ENCODE results near the gene EIF5A2.
"Not testable (repeated sequence)": the region's sequence is repeated elsewhere in the genome, so short reads cannot be mapped to it uniquely, and the experiment has no call there.

Gene EIF5A2

GRCh38 chr3:170896333-170896732 lies 12.1 kb downstream of the EIF5A2 start:
- not testable (repeated sequence) for DNase-seq

- no peak for DNase-seq
Observed at GRCh38 chr3:170893895-170894294, 14.5 kb downstream of the EIF5A2 start.

DNA sequence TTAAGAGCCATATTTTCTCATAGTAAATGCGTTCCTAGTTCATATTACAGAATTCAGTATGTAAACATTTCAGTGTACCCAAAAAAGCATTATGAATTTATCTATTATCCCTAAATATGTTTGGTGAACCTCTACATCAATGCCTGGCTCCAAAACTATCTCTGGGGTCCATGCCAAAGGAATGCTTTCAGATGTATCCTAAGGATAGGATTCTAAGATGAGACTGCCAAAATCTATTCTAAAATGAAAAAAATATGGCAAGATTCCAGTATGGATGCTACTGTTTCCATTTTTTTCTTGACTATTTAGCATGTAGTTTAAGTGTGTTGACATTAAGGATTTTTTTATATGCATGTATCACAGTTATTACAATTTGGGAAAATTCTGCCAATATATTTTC lies 18.8 kb downstream of the EIF5A2 start:
- DNase-seq: no peak

DNA sequence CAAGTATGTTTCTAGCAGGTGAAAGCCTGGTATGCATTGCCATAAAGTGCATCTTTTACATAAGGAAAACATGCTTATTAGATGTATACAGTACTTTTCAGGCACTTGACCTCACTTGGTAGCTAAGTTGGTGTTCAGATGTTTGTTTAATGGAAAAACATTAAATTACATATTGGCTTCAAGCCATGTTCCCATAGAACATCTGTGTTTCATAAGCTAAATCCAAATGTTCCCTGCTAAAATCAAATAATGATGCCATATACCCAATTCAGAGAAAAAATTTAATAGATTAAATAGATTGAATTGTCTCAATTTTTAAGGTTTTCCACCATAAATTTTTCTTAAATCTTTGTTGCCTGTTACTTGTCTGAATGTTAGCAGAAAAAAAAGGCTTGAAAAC lies 19.3 kb downstream of the EIF5A2 start:
- DNase-seq: no peak

DNA sequence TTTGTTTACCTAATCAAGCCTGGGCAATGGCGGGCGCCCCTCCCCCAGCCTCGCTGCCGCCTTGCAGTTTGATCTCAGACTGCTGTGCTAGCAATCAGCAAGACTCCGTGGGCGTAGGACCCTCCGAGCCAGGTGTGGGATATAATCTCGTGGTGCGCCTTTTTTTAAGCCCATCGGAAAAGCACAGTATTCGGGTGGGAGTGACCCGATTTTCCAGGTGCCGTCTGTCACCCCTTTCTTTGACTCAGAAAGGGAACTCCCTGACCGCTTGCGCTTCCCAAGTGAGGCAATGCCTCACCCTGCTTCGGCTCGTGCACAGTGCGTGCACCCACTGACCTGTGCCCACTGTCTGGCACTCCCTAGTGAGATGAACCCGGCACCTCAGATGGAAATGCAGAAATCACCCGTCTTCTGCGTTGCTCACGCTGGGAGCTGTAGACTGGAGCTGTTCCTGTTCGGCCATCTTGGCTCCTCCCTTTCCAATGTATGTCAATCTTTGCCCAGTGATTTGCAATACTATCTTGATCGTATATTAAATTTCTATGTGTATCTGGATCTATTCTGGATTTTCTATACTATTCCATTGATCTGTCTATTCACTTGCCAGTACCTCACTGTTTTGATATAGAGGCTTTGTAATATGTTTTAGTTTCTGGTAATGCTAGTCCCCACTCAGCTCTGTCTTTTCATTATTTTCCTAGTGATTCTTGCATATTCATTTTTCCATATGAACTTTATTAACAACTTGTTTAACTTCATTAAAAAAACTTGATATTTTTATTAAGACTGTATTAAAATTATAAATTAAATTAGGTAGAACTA lies 24.1 kb downstream of the EIF5A2 start:
- not testable (repeated sequence) for DNase-seq

- DNase-seq: not testable (repeated sequence)
Observed at GRCh38 chr3:170878688-170879087, 29.7 kb downstream of the EIF5A2 start.

DNA sequence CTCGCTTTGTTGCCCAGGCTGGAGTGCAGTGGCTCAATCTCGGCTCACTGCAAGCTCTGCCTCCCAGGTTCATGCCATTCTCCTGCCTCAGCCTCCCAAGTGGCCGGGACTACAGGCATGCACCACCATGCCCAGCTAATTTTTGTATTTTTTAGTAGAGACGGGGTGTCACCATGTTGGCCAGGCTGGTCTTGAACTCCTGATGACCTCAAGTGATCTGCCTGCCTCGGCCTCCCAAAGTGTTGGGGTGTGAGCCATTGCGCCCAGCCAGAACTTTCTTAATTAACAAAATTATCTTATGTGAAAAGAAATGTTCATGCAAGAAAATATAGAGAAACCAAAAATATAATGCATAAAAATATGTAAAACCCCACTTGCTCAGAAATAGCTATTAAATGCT lies 31.1 kb downstream of the EIF5A2 start:
- DNase-seq: not testable (repeated sequence)

GRCh38 chr3:170876537-170876936 lies 31.9 kb downstream of the EIF5A2 start:
- DNase-seq: no peak

DNA sequence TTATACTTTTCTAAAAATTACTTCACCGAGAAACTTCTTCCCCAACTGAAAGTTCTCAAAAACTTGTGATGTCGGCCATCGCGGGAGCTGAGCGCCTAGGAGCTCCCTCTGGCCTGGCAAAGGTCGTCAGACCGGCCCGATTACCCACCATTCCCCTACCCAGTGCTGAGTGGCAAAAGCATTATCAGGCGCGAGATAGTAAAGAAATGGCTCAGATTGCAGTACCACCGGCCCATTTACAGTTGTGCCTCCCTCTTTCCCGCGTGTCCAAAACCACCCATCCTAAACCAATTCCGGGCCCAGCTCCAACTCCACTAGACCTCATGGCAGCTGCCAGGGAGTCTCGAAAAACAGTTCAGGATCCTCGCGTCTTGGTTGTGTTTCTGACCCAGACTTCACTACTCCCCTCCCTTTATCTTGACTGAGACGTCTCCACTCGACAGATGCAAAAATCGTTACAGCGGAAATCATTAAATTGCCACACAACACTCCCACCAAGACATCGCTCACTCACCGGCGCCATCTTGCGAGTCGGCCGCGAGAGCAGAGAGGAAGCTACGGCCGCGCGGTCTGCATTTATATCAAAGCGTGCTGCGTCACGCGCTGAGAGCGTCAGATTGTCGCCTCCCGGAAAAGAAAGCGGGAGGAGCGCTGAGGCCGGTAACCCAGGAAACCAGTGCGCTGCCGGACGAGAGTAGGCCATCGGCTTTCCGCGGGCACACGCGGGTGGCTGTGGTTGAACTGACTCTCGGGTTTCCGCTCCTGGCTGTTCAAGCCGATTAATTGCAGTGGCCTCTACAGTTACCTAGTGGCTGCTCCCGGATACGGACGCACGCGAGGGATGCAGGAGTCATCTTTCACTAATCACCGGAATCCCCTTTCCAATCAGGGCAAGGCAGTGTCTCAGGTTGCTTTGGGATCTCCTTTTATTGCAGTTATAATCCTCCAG lies 38.5 kb downstream of the EIF5A2 start, which contains the start of gene RPL22L1:
TSS of gene RPL22L1 (minus strand) at position 551 of the 949 bp plus-strand sequence. CDS start at position 523, 28 bp downstream.
- no peak for DNase-seq

GRCh38 chr3:170869239-170869590 lies 39.2 kb downstream of the EIF5A2 start:
- no peak for DNase-seq

DNA sequence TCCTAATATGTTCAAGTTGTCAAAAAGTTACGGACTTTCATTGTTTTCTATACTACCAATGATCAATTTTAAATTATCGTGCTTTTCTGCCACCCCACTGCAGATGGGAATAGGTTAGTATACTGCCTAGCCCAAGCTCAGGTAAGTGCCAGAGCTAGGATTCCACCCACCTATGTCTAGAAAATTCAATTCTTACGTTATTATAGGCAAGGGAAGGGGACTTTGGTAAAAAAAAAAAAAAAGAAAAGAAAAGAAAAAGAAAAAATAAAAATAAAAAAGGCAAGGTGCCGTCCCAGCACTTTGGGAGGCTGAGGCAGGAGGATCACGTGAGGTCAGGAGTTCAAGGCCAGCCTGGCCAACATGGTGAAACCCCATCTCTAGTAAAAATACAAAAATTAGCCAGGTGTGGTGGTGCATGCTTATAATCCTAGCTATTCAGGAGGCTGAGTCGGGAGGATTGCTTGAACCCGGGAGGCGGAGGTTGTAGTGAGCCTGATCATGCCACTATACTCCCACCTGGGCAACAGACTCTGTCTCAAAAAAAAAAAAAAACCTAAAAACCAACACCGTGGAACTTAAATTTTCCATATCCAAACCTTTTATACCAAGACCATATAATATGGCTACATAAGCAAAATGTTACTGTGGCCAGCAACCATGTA lies 39.7 kb downstream of the EIF5A2 start:
- DNase-seq: no peak

DNA sequence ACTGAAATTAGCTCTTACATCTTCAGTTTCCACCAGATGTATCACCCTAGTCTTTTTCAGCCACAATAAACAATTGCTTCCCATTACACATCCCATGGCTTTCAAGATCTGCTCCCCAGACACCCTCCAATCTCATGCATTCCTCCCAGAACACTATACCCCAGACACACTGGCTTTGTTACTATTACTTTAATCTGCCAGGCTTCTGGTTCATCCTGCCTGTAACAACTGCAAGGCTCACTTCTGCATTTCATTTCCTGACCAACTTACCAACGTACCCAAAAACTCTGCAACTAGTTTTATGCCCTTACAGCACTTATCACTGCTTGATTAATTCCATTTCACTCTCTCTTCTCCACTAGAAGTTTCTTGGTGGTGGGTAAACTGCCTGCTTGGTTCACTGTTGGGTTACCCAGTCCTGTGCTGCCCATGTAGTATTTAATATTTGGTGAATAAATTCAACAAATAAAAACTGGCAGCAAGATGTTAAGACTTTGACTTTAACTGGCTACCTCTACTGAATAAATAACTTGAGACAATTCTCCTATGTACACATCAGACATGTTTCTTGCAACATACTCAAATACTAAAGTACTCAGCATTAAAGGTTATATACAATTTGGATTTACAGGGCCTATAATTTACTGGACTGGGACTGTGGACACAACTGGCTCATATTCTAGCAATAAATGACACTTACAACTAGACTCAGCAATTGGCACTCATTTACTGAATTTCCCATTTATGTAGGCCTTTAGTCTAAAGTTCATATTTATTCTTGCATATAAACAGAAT lies 41.1 kb downstream of the EIF5A2 start:
- DNase-seq: no peak

DNA sequence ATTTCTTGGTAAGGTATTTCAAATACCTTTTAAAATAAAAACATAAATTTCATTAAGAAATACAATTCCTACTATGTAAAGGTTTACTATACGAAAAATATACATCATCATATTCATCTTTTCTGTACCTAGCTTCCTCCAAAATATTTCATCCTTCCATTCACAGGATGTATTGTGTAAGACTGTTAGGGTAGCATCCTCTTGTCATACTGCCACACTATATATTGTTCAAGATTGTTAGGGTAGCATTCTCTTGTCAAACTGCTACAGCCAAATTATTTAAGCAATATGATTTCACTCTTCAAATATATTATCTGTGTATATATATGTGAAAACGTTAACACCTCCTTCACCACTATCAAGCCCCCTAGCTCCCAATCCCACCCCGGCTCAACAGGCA lies 41.9 kb downstream of the EIF5A2 start:
- no peak for DNase-seq

DNA sequence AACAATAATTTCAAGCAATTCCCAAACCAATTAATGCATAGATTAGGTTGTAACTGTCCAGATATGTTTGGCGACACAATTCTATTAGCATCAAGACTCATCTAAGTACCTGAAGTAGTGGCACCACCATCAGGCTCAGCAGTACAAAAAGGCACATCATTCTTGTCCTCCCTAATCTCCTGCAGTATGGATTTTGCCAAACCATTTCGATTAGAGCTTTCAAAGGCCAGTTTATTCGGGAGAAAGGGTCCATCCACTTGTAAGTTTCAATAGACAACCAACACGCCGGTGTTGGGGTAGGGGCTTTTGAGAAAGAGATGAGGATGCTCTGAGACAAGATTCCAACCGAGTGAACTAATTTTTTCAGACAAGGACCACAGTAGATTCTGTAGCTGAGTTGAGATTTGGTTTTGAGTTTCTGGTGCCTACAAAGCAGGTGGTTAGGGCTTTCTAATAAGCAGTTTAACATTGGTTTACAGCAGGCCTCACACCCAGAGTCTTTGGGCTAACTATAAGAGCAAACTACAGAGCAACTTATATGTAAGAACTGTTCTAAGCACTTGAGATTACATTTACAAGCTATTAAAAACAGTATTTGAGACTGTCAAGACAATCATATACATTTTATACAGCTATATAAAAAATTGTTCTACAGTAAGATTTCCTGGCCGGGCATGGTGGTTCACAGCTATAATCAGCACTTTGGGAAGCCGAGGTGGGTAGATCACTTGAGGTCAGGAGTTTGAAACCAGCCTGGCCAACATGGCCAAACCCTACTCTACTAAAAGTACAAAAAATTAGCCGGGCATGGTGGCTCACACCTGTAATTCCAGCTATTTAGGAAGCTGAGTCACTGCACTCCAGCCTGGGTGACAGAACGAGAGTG lies 43.0 kb downstream of the EIF5A2 start:
- DNase-seq: no peak

DNA sequence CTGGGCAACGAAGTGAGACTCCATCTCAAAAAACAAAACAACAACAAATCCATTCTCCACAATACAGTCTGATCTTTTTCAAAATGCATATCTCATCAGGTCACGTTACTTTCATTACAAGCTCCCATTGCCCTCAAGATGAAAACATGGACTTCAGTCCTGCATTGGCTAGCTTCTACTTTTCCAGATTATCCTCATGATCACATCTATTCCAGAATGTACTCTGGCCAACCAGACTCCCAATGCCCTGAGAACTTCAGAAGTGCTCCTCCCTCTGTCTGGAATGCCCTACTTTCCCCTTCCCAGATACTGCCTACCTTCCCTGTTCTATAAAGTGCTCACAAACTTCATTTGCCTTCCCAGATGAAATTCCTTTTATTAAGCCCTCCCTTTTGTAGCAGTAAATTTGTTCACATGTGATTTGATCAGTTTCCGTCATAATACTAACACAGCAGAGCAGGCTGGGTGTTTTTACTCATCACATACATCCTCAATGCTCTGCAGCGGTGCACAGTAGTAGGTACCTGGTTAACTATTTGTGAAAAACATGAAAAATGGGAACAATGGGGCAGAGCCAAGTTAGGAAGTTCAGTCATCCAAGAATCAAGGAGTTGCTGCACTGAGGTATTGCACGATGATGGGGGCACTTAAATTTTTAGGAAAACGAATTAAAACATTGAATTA lies 43.8 kb downstream of the EIF5A2 start:
- DNase-seq: no peak

DNA sequence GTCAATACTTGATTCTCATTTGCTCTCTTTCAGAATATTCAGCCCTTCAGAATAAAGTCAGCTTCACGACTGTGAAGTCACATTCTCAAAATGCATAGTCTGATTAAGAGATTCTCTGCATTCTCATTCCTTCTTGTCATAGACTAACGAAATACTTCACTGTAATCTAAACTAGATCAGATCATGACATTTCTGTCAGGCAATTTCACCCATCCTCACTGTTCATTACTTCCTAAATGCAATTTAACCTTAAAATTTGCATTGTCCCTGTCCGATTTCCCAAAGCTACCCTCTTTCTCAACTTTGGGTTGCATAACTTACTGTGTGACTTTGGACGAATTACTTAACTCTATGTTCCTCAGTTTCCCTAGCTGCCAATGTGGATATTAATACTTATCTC lies 44.6 kb downstream of the EIF5A2 start:
- DNase-seq: no peak

GRCh38 chr3:170862618-170863374 lies 45.6 kb downstream of the EIF5A2 start:
- DNase-seq: no peak

GRCh38 chr3:170858599-170858998 lies 49.8 kb downstream of the EIF5A2 start:
- no peak for DNase-seq

GRCh38 chr3:170852324-170852723 lies 56.1 kb downstream of the EIF5A2 start:
- DNase-seq: no peak
